GM12873 (cell line): ENCODE results near the gene RAPGEF2.

Source experiments
- TF ChIP-seq, protein P1 (sequence below): IDR thresholded peaks from 2 replicates; pipeline ENCODE4 v1.5.1; 2012; ENCODE audit warnings: low read depth, mild to moderate bottlenecking, moderate library complexity, low read length, control low read depth; ENCODE audit not compliant: insufficient read depth; ENCODE audit errors: missing control alignments

RAPGEF2 gene

DNA sequence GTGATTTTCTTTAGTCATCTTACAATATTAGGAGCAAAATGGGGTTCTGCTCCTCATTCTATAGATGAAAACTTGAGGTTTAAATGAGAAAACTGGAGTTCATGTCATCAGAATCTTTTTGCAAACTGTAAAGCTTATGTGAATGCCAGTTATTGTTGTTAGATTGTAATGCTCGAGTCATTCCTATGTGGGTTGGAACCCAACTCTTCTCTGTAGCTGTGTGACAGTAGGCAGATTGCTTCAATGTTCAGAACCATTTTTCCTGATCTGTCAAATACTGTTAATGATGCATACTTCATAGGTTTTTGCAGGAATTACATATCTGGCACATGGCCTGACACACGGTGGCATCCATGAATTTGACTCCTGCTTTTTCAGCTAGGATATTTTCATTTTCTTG lies 178.9 kb downstream of the RAPGEF2 start:
- TF ChIP-seq, protein P1, sequence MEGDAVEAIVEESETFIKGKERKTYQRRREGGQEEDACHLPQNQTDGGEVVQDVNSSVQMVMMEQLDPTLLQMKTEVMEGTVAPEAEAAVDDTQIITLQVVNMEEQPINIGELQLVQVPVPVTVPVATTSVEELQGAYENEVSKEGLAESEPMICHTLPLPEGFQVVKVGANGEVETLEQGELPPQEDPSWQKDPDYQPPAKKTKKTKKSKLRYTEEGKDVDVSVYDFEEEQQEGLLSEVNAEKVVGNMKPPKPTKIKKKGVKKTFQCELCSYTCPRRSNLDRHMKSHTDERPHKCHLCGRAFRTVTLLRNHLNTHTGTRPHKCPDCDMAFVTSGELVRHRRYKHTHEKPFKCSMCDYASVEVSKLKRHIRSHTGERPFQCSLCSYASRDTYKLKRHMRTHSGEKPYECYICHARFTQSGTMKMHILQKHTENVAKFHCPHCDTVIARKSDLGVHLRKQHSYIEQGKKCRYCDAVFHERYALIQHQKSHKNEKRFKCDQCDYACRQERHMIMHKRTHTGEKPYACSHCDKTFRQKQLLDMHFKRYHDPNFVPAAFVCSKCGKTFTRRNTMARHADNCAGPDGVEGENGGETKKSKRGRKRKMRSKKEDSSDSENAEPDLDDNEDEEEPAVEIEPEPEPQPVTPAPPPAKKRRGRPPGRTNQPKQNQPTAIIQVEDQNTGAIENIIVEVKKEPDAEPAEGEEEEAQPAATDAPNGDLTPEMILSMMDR = no peak

DNA sequence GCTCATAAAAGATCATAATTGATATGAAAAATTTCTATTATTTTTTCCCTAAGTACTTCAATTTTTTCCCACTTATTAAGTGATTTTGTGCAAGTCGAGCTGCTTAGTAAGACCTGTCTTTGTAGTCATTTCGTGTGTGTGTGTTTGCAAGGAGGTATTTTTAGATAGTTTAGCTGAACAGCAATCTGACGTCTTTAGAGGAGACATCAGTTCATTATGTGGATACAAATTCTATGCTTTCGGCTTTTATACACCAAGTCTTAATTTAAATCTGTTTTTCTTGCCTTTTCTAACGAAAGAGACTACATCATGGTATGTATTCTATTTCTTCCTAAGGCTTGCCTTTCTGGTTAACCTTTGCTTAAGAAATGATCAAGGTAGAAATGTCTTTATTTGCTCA lies 179.4 kb downstream of the RAPGEF2 start:
- TF ChIP-seq, protein P1 = no peak

DNA sequence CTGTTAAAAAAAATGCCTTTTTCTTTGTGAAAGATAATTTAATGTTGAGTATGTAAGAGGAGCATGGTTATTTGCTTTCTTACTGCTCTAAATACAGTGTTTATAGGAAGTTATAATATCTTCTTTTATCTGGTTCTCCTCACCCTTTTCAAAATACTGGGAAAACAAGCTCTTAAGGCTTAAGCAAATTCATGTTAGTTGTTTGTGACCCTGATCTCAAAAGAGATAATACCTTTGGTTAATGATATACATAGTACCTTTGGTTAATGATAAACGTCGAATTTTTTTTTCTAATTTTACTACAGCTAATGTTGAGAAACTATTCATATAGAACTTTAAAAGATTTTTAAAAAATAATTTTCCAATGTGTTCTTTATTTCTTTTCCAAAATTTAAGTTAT lies 180.1 kb downstream of the RAPGEF2 start:
- TF ChIP-seq, protein P1 = no peak

DNA sequence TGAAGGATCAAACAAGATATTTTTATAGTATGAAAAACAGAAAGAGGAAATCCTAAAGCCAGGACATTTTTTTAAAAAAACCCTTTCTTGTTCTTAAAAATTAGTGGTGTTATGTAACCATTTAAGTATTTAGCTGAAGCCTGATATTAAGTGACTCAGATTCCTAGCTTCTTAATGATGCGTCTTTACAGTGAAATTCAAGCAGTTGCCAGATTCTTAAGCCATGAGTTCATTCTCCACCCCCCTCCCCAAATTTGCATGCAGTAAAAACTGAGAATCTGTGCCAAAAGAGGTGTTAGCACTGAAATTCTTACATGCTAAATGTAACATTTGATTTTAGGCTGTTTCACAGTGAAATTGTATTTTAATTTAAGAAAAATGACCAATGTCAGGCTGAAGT lies 180.8 kb downstream of the RAPGEF2 start:
- TF ChIP-seq, protein P1 = no peak

DNA sequence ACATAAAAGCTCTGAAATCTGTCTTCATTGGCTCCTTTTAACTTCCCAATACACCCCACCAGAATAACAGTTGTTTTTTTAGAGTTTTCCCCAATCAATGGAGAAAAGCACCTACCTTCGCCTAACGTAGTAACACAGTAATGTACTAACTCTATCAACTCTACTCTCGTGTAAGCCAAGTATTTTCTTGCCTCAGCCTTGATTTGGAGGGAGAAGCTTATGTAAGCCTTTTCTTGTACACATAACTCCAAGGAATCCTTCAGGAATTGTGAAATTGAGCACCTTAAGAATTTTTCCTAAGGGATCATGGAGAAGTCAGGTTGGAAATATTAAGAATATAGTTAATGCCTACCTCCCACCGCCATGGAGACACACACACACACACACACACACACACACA lies 181.2 kb downstream of the RAPGEF2 start:
- TF ChIP-seq, protein P1 = no peak

DNA sequence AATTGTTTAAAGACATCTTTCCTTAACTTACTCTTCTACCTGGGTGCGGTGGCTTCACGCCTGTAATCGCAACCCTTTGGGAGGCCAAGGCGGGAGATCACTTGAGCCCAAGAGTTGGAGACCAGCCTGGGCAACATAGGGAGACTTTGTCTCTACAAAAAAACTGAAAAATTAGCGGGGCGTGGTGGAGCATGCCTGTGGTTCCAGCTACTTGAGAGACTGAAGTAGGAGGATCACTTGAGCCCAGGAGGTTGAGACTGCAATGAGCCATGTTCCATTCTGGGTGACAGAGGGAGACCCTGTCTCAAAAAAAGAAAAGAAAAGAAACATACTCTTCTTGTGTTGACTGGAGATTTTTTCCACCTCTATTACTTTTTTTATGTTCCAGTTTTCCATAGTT lies 181.9 kb downstream of the RAPGEF2 start:
- TF ChIP-seq, protein P1 = no peak

DNA sequence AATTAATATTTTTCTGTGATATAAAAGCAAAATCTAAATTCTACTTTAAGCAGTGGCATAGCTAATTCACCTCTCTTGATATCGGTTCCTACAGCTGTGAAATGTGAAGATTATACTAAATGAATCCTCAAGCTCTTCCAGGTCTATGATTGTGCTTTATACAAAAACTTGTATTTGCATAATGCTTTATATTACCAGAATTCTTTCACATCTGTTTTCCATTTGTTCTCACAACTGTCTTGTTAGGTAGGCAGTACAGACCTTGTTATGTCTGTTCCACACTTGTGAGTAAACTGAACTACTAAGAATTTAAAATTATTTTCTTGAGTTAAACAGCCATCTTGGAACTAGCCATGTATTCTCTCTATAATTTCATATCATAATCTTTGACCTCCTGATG lies 184.9 kb downstream of the RAPGEF2 start:
- TF ChIP-seq, protein P1 = no peak
